ENCODE results near the gene CNST.

CNST gene, protein sequence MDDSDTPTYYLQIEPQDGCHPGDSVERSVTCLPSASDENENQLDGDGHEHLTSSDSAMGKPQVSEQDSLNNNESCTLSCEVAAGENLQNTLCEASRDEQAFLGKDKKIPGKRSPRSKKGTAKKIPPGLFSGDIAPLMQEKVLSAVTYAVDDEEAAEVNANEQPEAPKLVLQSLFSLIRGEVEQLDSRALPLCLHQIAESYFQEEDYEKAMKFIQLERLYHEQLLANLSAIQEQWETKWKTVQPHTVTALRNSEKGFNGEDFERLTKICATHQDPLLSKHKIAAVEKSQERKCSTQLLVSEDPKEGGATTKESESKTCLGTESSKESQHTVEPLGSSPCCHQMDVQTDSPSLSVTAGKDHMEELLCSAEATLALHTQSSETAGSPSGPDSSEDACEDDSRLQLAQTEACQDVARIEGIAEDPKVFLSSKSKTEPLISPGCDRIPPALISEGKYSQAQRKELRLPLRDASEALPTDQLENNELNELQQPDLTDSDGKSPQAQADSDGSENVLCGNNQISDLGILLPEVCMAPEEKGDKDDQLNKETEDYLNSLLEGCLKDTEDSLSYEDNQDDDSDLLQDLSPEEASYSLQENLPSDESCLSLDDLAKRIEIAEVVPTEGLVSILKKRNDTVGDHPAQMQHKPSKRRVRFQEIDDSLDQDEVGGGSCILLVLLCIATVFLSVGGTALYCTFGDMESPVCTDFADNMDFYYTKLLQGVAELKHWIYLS

GRCh38 chr1:246566128-246566812 is at the start of gene CNST, which contains the start of gene TFB2M:
Gene CNST, plus strand, starts transcription at chr1:246566456. Its CDS starts 25,107 bp downstream, at chr1:246591563.
Gene TFB2M, minus strand, starts transcription at chr1:246566261. Its CDS starts 123 bp downstream, at chr1:246566138.
- DNase-seq (ENCODE audit: low spot score), result peak; percentile 99

DNA sequence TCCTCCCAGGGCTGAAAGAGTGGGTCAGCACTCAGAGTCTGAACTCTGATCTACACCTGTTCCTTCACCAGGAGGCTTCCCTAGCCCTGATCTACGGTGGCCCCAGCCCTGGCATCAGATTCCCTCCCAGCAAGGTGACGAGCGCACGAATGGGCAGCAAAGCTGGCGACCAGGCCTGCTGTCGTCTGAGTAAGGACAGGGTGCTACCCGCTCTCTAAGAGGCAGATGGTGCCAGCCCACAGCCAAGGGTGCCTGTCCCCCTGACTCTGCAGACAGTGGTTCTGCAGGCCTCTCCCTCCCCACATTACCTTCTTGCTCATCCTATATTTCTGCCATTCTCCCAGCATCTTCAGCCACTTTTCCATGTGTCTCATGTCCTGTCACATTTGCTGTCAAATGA is 48.9 kb upstream of the CNST start:
- no peak for DNase-seq (ENCODE audit: low spot score)

- DNase-seq (ENCODE audit: low spot score), result no peak
These were observed 47.6 kb upstream of the CNST start for GRCh38 chr1:246518456-246519205.

DNA sequence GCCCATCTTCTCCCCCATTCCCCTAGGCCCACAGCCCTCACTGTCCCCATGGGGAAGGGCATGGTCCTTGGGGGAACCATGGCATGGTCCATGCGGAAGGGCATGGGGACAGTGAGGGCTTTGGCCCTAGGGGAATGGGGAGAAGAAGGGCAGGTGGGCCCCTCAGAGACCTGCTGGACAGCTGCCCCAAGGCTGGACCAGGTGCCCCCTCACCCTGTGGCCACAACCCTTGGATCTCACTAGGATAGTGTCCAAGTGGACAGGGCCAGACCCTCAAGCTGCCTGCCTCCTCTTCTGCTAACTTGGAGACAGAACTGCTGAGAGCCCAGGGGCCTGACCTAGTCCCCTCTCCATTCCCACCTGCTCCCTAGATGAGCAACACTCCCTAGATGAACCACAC is 46.7 kb upstream of the CNST start:
- DNase-seq (ENCODE audit: low spot score), result no peak

DNA sequence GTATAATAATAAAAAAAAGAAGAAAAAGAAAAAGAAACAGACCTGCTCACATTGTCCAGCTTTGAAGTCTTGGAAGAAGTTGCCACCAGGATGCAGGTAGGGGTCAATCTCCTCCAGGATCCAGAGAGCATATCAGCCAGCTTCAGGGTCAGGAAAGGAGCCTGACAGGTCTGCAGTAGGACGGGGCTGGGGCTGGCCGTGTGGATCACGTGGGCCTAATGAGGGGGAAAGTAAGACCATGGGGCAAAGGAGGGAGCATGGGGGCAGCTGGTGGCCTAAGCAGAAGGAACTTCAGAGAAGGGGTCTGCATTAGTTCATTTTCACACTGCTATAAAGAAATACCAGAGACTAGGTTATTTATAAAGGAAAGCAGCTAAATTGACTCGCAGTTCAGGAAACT is 39.9 kb upstream of the CNST start:
- no peak for DNase-seq (ENCODE audit: low spot score)

GRCh38 chr1:246526915-246527314 is 39.3 kb upstream of the CNST start:
- DNase-seq (ENCODE audit: low spot score), result no peak

- DNase-seq (ENCODE audit: low spot score), result peak; percentile 43
These were observed 38.7 kb upstream of the CNST start for GRCh38 chr1:246527402-246528088.

- DNase-seq (ENCODE audit: low spot score), result no peak
These were observed 37.1 kb upstream of the CNST start for GRCh38 chr1:246528933-246529731.

DNA sequence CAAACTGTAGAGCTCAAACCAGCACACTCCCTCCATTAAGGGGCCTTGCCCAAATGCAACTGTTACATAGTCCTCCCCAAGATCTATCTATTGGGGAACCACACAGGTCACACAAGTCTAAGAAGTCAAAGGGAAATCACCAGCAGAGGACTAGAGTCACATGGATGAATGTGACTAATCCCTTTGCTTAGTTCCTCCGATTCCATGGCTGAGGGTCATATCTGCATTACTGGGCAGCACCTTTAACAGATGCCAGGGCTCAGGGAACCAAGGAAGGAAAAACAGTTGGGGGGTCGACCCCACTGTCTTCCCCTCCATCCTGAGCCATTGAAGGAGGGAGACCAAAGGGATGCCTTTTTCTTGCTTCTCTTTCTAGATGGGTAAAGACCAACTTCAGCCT is 35.8 kb upstream of the CNST start:
- no peak for DNase-seq (ENCODE audit: low spot score)

- no peak for DNase-seq (ENCODE audit: low spot score)
These were observed 33.7 kb upstream of the CNST start for GRCh38 chr1:246532519-246532918.

DNA sequence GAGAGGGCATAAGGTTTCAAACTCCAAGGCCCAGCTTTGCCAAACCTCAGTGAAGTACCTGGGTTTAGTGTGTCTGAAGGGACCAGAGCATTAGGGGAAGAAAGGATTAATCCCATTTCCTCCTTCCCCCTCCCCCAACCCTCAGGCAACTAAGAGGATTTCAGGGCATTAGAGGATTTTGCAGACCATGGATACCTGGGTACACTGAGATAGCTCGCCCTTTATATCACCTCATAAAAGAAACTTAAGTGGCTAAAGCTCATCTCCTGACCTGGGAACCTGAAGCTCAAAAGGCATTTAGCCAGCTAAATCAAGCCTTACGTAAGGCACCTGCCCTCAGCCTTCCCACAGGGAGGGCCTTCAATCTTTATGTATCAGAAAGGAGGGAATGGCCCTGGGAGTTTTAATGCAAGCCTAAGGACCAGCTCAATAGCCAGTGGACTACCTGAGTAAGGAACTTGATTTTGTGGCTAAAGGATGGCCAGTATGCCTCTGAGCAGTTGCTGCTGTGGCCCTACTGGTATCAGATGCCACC is 32.8 kb upstream of the CNST start:
- DNase-seq (ENCODE audit: low spot score), result no peak

DNA sequence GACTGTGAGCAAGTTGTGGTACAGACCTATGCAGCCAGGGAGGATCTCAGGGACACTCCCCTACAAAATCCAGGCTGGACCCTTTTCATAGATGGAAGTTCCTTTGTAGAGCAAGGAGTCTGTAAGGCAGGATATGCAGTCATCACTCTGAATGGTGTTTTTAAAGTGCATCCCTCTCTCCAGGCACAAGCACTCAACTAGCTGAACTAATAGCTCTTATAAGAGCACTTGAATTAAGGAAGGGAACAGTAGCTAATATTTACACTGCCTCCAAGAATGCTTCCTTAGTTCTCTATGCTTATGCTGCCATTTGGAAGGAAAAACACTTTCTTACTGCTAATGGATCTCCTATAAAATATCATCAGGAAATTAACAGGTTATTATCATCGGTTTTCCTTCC is 32.1 kb upstream of the CNST start:
- no peak for DNase-seq (ENCODE audit: low spot score)

GRCh38 chr1:246537441-246537840 is 28.8 kb upstream of the CNST start:
- DNase-seq (ENCODE audit: low spot score), result no peak

DNA sequence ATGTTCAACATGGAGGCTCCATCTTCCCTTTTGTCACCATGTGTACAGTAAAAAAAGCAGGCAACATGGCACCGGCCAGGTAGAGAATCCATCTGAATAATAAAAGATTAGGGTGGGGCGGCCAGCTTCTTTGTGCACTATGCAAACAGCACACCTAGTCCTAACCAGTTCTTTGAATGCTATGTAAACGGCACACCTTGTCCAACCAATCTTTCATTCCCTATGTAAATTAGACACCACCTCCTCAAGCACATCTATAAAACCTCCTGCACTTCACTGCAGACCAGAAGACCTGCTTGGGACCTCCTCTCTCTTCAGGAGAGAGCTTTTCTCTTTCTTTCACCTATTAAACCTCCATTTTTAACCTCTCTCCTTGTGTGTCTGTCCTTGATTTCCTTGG is 28.4 kb upstream of the CNST start:
- no peak for DNase-seq (ENCODE audit: low spot score)

DNA sequence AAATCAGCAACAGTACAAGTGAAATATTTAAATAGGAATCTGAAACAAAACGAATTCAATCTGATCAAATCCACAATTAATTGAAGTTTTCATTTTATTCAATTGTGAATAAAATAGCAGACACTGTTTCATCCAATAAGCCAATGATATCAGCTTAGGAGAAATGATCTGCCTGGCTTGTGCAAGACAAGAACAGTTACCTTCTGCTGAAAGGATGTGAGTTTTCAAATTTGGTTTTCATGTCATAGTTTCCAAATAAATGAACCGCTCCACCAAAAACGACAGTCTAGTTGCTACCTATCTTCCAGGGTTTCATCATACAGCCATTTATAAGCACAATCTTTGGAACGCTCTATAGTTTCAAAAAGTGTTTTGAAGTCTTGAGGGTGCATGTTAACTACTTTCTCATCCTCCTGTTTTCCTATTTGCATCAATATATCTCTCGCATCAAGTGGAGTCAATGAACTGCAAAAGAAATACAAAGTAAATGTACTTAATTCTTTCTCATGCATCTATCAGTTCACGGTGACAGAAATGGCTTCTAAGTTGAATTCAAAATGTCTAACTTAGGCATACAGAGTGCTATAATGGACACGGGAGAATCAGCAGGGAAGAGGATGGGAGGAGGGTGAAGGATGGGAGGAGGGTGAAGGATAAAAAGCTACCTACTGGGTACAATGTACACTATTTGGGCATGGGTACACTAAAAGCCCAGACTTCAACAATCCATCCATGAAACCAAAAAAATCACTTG is 25.3 kb upstream of the CNST start:
- DNase-seq (ENCODE audit: low spot score), result no peak

- no peak for DNase-seq (ENCODE audit: low spot score)
These were observed 22.3 kb upstream of the CNST start for GRCh38 chr1:246544001-246544400.

DNA sequence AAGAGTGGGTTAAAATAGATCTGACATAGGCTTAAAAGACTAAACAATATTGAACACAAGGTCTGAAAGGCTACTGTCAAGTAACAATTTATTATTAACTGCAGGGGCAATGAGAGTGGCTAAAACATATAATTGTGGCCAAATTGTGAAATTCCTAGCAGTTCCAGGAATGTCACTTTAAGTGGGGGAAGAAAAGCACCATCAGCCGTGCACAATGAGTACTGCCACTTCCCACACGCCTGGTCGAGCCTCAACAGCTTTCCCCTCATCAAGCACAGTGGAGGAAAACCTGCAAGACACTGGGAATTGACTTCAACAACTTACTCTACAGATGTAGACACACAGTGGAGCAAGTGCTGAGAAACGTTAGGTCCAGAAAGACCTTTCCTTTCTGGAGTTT is 16.6 kb upstream of the CNST start:
- no peak for DNase-seq (ENCODE audit: low spot score)

DNA sequence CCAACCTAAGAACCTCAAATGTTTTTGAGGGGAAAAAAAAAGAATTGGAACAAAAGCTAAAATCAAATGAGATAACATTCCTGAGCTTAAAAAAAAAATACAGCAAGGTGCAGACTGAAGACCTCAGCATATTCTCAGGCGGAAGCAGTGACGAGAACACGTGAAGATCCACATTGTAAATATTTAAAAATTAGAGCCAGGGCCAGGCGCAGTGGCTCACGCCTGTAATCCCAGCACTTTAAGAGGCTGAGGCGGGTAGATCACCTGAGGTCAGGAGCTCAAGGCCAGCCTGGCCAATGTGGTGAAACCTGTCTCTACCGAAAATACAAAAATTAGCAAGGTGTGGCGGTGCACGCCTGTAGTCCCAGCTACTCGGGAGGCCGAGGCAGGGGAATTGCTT is 15.9 kb upstream of the CNST start:
- DNase-seq (ENCODE audit: low spot score), result no peak

DNA sequence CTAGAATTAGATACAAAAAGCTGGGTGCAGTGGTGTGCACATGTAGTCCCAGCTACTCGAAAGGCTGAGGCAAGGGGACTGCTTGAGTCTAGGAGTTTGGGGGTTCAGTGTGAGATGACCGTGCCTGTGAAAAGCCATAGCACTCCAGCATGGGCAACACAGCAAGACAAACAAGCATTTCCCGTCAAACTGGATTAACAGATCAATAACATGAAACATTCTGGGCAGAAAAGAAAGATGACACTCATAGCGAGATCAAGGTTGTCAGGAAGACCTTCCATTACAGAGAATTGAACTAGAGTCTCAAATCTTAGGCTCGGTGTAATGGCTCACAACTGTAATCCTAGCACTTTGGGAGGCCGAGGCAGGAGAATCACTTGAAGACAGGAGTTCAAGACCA is 14.1 kb upstream of the CNST start:
- no peak for DNase-seq (ENCODE audit: low spot score)

- no peak for DNase-seq (ENCODE audit: low spot score)
These were observed 12.1 kb upstream of the CNST start for GRCh38 chr1:246554201-246554600.
